ENCODE data around the gene MATN4.
A peak's percentile ranks its signal among the peaks of the same experiment; 100 is the strongest.

The MATN4 gene

GRCh38 chr20:45350217-45350616 is 42.1 kb upstream of the MATN4 start:
- no peak for DNase-seq (ENCODE audit: low read depth)
- no peak overlapping the region for H3K4me3 ChIP-seq (replicated peaks; ENCODE audit: low read depth, low read length)
- no peak for TF ChIP-seq CTCF (IDR thresholded peaks at IDR 0.05; ENCODE audit: low read length, missing control alignments)

GRCh38 chr20:45347936-45348778 is 40.1 kb upstream of the MATN4 start, which contains the start of gene SDC4:
Gene SDC4 (minus strand): TSS chr20:45348424. CDS start chr20:45348384, 40 bp downstream.
- no peak for TF ChIP-seq CTCF (IDR thresholded peaks at IDR 0.05; ENCODE audit: low read length, missing control alignments)
- DNase-seq (ENCODE audit: low read depth) = peak; percentile 62
- H3K4me3 ChIP-seq (replicated peaks; ENCODE audit: low read depth, low read length) = peak within 1 kb of the TSS; percentile 82

GRCh38 chr20:45347297-45347935 is 39.3 kb upstream of the MATN4 start:
- no peak for DNase-seq (ENCODE audit: low read depth)
- H3K4me3 ChIP-seq (replicated peaks; ENCODE audit: low read depth, low read length) = peak overlapping the region; percentile 82
- no peak for TF ChIP-seq CTCF (IDR thresholded peaks at IDR 0.05; ENCODE audit: low read length, missing control alignments)

- peak overlapping the region; percentile 82 for H3K4me3 ChIP-seq (replicated peaks; ENCODE audit: low read depth, low read length)
- no peak for DNase-seq (ENCODE audit: low read depth)
- TF ChIP-seq CTCF (IDR thresholded peaks at IDR 0.05; ENCODE audit: low read length, missing control alignments) = no peak
Observed at GRCh38 chr20:45346851-45347250, 38.8 kb upstream of the MATN4 start.

- TF ChIP-seq CTCF (IDR thresholded peaks at IDR 0.05; ENCODE audit: low read length, missing control alignments) = no peak
- no peak for DNase-seq (ENCODE audit: low read depth)
- H3K4me3 ChIP-seq (replicated peaks; ENCODE audit: low read depth, low read length) = peak overlapping the region; percentile 82
Observed at GRCh38 chr20:45346291-45346718, 38.2 kb upstream of the MATN4 start.

- no peak for TF ChIP-seq CTCF (IDR thresholded peaks at IDR 0.05; ENCODE audit: low read length, missing control alignments)
- peak overlapping the region; percentile 82 for H3K4me3 ChIP-seq (replicated peaks; ENCODE audit: low read depth, low read length)
- no peak for DNase-seq (ENCODE audit: low read depth)
Observed at GRCh38 chr20:45345104-45345936, 37.2 kb upstream of the MATN4 start.
